ENCODE data around the gene SCFD2. TPM values are rescaled to one million over a fixed set of nuclear protein-coding genes. Genes with fewer than 3 reads are reported as not detected.

The SCFD2 gene
- total and polyA plus RNA-seq, 2 of the 8 experiments (the other 6 are each of a cell fraction or from before 2014, with no cell fraction given): 6.2 to 10.2 TPM

DNA sequence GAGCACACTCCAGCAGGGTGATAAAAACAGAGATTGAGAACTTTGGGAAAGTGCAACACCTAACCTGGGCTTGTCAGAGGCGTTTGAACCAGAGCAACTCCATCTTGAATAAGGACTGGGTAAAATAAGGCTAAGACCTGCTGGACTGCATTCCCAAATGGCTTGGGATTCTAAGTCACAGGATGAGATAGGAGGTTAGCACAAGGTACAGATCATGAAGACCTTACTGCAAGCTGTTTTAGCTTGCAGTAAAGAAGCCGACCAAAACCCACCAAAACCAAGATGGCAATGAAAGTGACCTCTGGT is 43.9 kb downstream of the SCFD2 start:
- H3K14ac ChIP-seq (ENCODE audit: insufficient read length): no peak overlapping the region
- H3K27ac ChIP-seq (ENCODE audit: low read depth, low read length): no peak overlapping the region; the same call in 1 of the 2 replicates
- no peak overlapping the region for H3K4ac ChIP-seq (replicated peaks; ENCODE audit: insufficient read length, low read depth, low read length)
- H3K23me2 ChIP-seq (ENCODE audit: low read depth, low read length): no peaks in the 10 kb centered on the region
- no peak overlapping the region for H3K4me2 ChIP-seq (ENCODE audit: insufficient read depth in 1 of 2, low read depth in 2 of 2, low read length in 2 of 2)
- no peak overlapping the region for H2BK20ac ChIP-seq (ENCODE audit: low read length)
- peak overlapping the region; percentile 93 for H4K91ac ChIP-seq (replicated peaks; ENCODE audit: insufficient read length, low read length)
- no peak overlapping the region for H3K23ac ChIP-seq (ENCODE audit: insufficient read length)
- H3K4me1 ChIP-seq (replicated peaks in 1 of 4; ENCODE audit: control insufficient read depth in 3 of 4, insufficient read depth in 4 of 4, low read length in 3 of 4): peaks cover 0 to 5% (median 4%) of the 10 kb centered on the region in 4 experiments; a peak in 4 of 7 replicates
- H4K5ac ChIP-seq (ENCODE audit: insufficient read length, low read depth, low read length): no peak overlapping the region
- DNase-seq (ENCODE audit: low read depth in 1 of 2, low spot score in 2 of 2) (no peak), FAIRE-seq (no peak)
- H3K79me1 ChIP-seq (ENCODE audit: low read depth, low read length): no peaks in the 10 kb centered on the region
- H2BK15ac ChIP-seq (ENCODE audit: low read length): peak overlapping the region; percentile 55; the same call in 1 of the 2 replicates
- H4K20me1 ChIP-seq (replicated peaks in 1 of 2; ENCODE audit: control insufficient read depth in 1 of 2, insufficient read depth in 2 of 2, low read length in 2 of 2): no peaks in the 10 kb centered on the region
- no peak overlapping the region for H2AK5ac ChIP-seq (ENCODE audit: low read depth, low read length)
- no peaks in the 10 kb centered on the region for H3K79me2 ChIP-seq (ENCODE audit: control insufficient read depth in 1 of 2, insufficient read depth in 2 of 2, low read length in 2 of 2)
- no peak overlapping the region for H3K56ac ChIP-seq (replicated peaks; ENCODE audit: insufficient read length, low read depth, low read length)
- H2BK5ac ChIP-seq (ENCODE audit: low read depth, low read length): peak overlapping the region; percentile 48; the same call in 1 of the 2 replicates
- H3K9ac ChIP-seq (replicated peaks in 1 of 4; ENCODE audit: extremely low read depth in 1 of 4, low read depth in 3 of 4, low read length in 3 of 4): no peak overlapping the region
- no peak overlapping the region; the same call in 1 of the 2 replicates for H2BK12ac ChIP-seq (ENCODE audit: low read depth, low read length)
- no peaks in the 10 kb centered on the region for H3K36me3 ChIP-seq (ENCODE audit: control insufficient read depth in 2 of 4, insufficient read depth in 4 of 4, low read length in 3 of 4)
- 93% methylated on average over 2 of the region's 2 CpGs; no CpG with 5 or more reads in 1 of the 2 experiments for WGBS, 2 experiments (ENCODE audit: extremely low coverage in 1 of 2, insufficient coverage in 1 of 2, insufficient read length in 1 of 2, insufficient replicate concordance in 2 of 2, low coverage in 1 of 2, low lambda C conversion rate in 2 of 2, missing lambda C conversion rate in 1 of 2)
- no peak overlapping the region for H2BK120ac ChIP-seq (replicated peaks; ENCODE audit: low read depth, low read length)
- H3K18ac ChIP-seq (ENCODE audit: extremely low read depth, low read length): no peak overlapping the region
- H2AFZ ChIP-seq (ENCODE audit: low read length): peak overlapping the region; percentile 40; the same call in 1 of the 2 replicates
- no peaks in the 10 kb centered on the region for H3K27me3 ChIP-seq (replicated peaks in 1 of 4; ENCODE audit: control insufficient read depth in 3 of 4, extremely low read depth in 1 of 4, insufficient read depth in 3 of 4, low read length in 3 of 4)
- H4K8ac ChIP-seq (ENCODE audit: extremely low read depth, insufficient read depth, low read length): no peak overlapping the region
- ChIA-PET CTCF (ENCODE audit: partially characterized antibody) (no interaction called here), POLR2A (ENCODE audit: partially characterized antibody) (no interaction called here)
- H3K9me3 ChIP-seq (ENCODE audit: insufficient read depth in 2 of 2, low read depth in 1 of 2, low read length in 1 of 2): no peaks in the 10 kb centered on the region
- no peak overlapping the region for H3K4me3 ChIP-seq (ENCODE audit: extremely low read depth in 1 of 4, insufficient read depth in 2 of 4, low read depth in 3 of 4, low read length in 4 of 4)
- TF ChIP-seq POU5F1 (IDR thresholded peaks at IDR 0.05; ENCODE audit: low read depth, low read length) (no peak), SP2 (IDR thresholded peaks at IDR 0.05; ENCODE audit: low read length) (no peak), TAF7 (optimal IDR thresholded peaks at IDR 0.05; ENCODE audit: borderline replicate concordance, low read depth, low read length) (no peak), CTBP2 (IDR thresholded peaks at IDR 0.05; ENCODE audit: borderline replicate concordance, insufficient read depth, insufficient read length, low read length) (no peak), RXRA (IDR thresholded peaks at IDR 0.05; ENCODE audit: insufficient read depth, low read depth, low read length) (no peak), TCF12 (IDR thresholded peaks at IDR 0.05; ENCODE audit: low read depth, low read length) (no peak), PHF8 (conservative IDR thresholded peaks at IDR 0.05; ENCODE audit: low read depth, low read length) (no peak), CHD1 (IDR thresholded peaks at IDR 0.05; ENCODE audit: low read depth, low read length) (no peak), HDAC2 (IDR thresholded peaks at IDR 0.05; ENCODE audit: borderline replicate concordance in 1 of 2, low read depth in 2 of 2, low read length in 2 of 2) (no peak)
- TF ChIP-seq, protein P1, sequence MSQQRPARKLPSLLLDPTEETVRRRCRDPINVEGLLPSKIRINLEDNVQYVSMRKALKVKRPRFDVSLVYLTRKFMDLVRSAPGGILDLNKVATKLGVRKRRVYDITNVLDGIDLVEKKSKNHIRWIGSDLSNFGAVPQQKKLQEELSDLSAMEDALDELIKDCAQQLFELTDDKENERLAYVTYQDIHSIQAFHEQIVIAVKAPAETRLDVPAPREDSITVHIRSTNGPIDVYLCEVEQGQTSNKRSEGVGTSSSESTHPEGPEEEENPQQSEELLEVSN (IDR thresholded peaks at IDR 0.05): no peak
- TF ChIP-seq, protein P2, sequence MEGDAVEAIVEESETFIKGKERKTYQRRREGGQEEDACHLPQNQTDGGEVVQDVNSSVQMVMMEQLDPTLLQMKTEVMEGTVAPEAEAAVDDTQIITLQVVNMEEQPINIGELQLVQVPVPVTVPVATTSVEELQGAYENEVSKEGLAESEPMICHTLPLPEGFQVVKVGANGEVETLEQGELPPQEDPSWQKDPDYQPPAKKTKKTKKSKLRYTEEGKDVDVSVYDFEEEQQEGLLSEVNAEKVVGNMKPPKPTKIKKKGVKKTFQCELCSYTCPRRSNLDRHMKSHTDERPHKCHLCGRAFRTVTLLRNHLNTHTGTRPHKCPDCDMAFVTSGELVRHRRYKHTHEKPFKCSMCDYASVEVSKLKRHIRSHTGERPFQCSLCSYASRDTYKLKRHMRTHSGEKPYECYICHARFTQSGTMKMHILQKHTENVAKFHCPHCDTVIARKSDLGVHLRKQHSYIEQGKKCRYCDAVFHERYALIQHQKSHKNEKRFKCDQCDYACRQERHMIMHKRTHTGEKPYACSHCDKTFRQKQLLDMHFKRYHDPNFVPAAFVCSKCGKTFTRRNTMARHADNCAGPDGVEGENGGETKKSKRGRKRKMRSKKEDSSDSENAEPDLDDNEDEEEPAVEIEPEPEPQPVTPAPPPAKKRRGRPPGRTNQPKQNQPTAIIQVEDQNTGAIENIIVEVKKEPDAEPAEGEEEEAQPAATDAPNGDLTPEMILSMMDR (IDR thresholded peaks at IDR 0.05; ENCODE audit: control extremely low read depth in 1 of 3, insufficient read depth in 1 of 3, low read depth in 1 of 3, low read length in 3 of 3): no peak

Data from H1 (cell line).